Astrocyte of the cerebellum (primary cell): ENCODE results near the gene CTNS.

ENCODE experiments used
- DNase-seq: peaks from one replicate; pipeline ENCODE4 v3.0.0-alpha.2; 2011; ENCODE audit warnings: low read depth
- H3K4me3 ChIP-seq: 2 replicates; pipeline ENCODE4 v1.5.1; 2011; ENCODE audit warnings: mild to moderate bottlenecking, low read depth, low read length, moderate library complexity
- CTCF ChIP-seq: IDR thresholded peaks from 2 replicates; pipeline ENCODE4 v1.5.1; 2012; ENCODE audit warnings: low read length, low read depth, moderate library complexity, mild to moderate bottlenecking; ENCODE audit errors: missing control alignments
- in situ Hi-C: cut with HindIII; loops from 2 replicates; pipeline ENCODE4 v1.10.0; 2017; ENCODE audit warnings: low sequenced_read_pairs

The CTNS gene

GRCh38 chr17:3645310-3645709 is 8.8 kb downstream of the CTNS start:
- no peak for TF ChIP-seq CTCF
- DNase-seq: no peak
- H3K4me3 ChIP-seq: no peak overlapping the region
- in situ Hi-C loops: no loop called here

- no peak overlapping the region for H3K4me3 ChIP-seq
- TF ChIP-seq CTCF: no peak
- in situ Hi-C loops: no loop called here
- DNase-seq: no peak
These were observed 10.7 kb downstream of the CTNS start for GRCh38 chr17:3647251-3647650.

- no peak overlapping the region for H3K4me3 ChIP-seq
- peak; percentile 46 for TF ChIP-seq CTCF
- in situ Hi-C loops: no loop called here
- DNase-seq: no peak
These were observed 11.4 kb downstream of the CTNS start for GRCh38 chr17:3647769-3648555.

GRCh38 chr17:3655766-3656165 is 19.2 kb downstream of the CTNS start:
- in situ Hi-C loops: no loop called here
- no peak for DNase-seq
- no peak for TF ChIP-seq CTCF
- H3K4me3 ChIP-seq: no peak overlapping the region

- no peak overlapping the region for H3K4me3 ChIP-seq
- no peak for DNase-seq
- in situ Hi-C loops: no loop called here
- TF ChIP-seq CTCF: no peak
These were observed 19.8 kb downstream of the CTNS start for GRCh38 chr17:3656353-3656752.

- H3K4me3 ChIP-seq: no peak overlapping the region
- no peak for TF ChIP-seq CTCF
- no peak for DNase-seq
- in situ Hi-C loops: no loop called here
These were observed 20.4 kb downstream of the CTNS start for GRCh38 chr17:3656755-3657587.
